ENCODE data around the gene BRIP1. TPM values are rescaled to one million over a fixed set of nuclear protein-coding genes. Genes with fewer than 3 reads are reported as not detected.

BRIP1 gene
- total and polyA plus RNA-seq, 2 donors (not counting 3 experiments of a cell fraction or from before 2014, with no cell fraction given): 1.8 to 12.1 TPM

DNA sequence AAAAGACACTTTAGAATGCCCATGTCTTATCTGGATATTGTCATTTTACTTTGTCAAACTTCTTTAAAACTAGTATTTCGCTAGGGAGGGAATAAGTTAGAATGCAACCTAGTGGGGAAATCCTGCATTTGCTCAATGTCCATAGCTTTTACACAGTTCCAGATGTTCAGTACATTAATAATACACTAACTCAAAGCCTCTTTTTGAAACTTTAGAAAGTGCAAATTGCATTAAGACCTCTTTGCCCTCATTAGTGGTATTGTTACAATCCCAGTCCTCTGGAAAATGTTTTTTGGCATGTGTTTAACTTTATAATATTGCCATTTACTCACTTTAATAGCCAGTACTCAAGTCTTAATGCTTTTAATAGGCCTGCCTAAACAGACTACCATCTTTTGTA is 106.8 kb downstream of the BRIP1 start:
- Histone ChIP-seq H3K9me3 (replicated peaks; ENCODE audit: control insufficient read depth, insufficient read depth, low read length) (no peaks in the 10 kb centered on the region), H2AFZ (ENCODE audit: low read depth, low read length) (no peak overlapping the region), H3K36me3 (ENCODE audit: control insufficient read depth in 2 of 2, extremely low read depth in 1 of 2, insufficient read depth in 2 of 2, low read length in 2 of 2) (no peaks in the 10 kb centered on the region), H3K27ac (ENCODE audit: insufficient read depth, low read depth, low read length) (no peak overlapping the region), H4K20me1 (replicated peaks; ENCODE audit: control insufficient read depth, extremely low read depth, insufficient read depth, low read length) (no peaks in the 10 kb centered on the region), H3K9ac (replicated peaks; ENCODE audit: extremely low read depth, insufficient read depth, low read length) (no peak overlapping the region), H3K4me1 (ENCODE audit: control insufficient read depth, extremely low read depth, insufficient read depth, low read length) (no peaks in the 10 kb centered on the region), H3K27me3 (ENCODE audit: control insufficient read depth in 2 of 2, insufficient read depth in 2 of 2, low read length in 2 of 2) (no peaks in the 10 kb centered on the region), H3K79me2 (ENCODE audit: control insufficient read depth, insufficient read depth, low read length) (no peaks in the 10 kb centered on the region), H3K9me1 (replicated peaks; ENCODE audit: control insufficient read depth, extremely low read depth, insufficient read depth, low read length) (no peaks in the 10 kb centered on the region), H3K4me2 (ENCODE audit: insufficient read depth, low read length) (no peak overlapping the region), H3K4me3 (replicated peaks in 1 of 3; ENCODE audit: insufficient read depth in 1 of 3, low read depth in 1 of 3, low read length in 3 of 3) (no peak overlapping the region)
- intact Hi-C loops (cut with micrococcal nuclease) (no loop called here), dilution Hi-C loops (cut with MboI; ENCODE audit: extremely low pct_ligation_motif_present, low sequenced_read_pairs) (no loop called here)
- CTCF ChIA-PET: interaction anchor here (0.9 to 1.1 kb wide), 2 partner anchors 19 to 182 kb away, joined by 3 to 4 read pairs; no protein-coding TSS in a partner anchor
- POLR2A ChIA-PET: no interaction called here
- no peak for DNase-seq (ENCODE audit: low read depth, low spot score)
- BruUV-seq (replicated peaks): no TSS peak
- no peak for FAIRE-seq
- no peak for TF ChIP-seq FOS (IDR thresholded peaks at IDR 0.05; ENCODE audit: borderline replicate concordance, insufficient read depth, low read length)
- TF ChIP-seq, protein P1, sequence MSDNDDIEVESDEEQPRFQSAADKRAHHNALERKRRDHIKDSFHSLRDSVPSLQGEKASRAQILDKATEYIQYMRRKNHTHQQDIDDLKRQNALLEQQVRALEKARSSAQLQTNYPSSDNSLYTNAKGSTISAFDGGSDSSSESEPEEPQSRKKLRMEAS (IDR thresholded peaks at IDR 0.05; ENCODE audit: insufficient read depth, insufficient read length): no peak
- TF ChIP-seq GATA2 (IDR thresholded peaks at IDR 0.05; ENCODE audit: insufficient read depth, insufficient read length, low read depth, low read length): no peak
- no peak for TF ChIP-seq EZH2 (IDR thresholded peaks at IDR 0.05; ENCODE audit: borderline replicate concordance, low read depth, low read length, severe bottlenecking)
- TF ChIP-seq, protein P2, sequence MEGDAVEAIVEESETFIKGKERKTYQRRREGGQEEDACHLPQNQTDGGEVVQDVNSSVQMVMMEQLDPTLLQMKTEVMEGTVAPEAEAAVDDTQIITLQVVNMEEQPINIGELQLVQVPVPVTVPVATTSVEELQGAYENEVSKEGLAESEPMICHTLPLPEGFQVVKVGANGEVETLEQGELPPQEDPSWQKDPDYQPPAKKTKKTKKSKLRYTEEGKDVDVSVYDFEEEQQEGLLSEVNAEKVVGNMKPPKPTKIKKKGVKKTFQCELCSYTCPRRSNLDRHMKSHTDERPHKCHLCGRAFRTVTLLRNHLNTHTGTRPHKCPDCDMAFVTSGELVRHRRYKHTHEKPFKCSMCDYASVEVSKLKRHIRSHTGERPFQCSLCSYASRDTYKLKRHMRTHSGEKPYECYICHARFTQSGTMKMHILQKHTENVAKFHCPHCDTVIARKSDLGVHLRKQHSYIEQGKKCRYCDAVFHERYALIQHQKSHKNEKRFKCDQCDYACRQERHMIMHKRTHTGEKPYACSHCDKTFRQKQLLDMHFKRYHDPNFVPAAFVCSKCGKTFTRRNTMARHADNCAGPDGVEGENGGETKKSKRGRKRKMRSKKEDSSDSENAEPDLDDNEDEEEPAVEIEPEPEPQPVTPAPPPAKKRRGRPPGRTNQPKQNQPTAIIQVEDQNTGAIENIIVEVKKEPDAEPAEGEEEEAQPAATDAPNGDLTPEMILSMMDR (IDR thresholded peaks at IDR 0.05; ENCODE audit: extremely low read depth in 1 of 2, insufficient read depth in 1 of 2, low read depth in 1 of 2, low read length in 2 of 2): no peak
- no peak for TF ChIP-seq POLR2AphosphoS5 (IDR thresholded peaks at IDR 0.05; ENCODE audit: insufficient read depth, low read depth, low read length)
- TF ChIP-seq JUN (IDR thresholded peaks at IDR 0.05; ENCODE audit: borderline replicate concordance, insufficient read depth, insufficient read length, low read depth): no peak
- no peak for TF ChIP-seq POLR2A (IDR thresholded peaks at IDR 0.05; ENCODE audit: low read depth, low read length)
- TF ChIP-seq MYC (IDR thresholded peaks at IDR 0.05; ENCODE audit: low read depth, low read length): no peak
